ENCODE results near the gene HAUS7. TPM values are rescaled to one million over a fixed set of nuclear protein-coding genes. Genes with fewer than 3 reads are reported as not detected.

Gene HAUS7
- total RNA-seq, 2 experiments from 2014 or later = 42.5 to 47.9 TPM

DNA sequence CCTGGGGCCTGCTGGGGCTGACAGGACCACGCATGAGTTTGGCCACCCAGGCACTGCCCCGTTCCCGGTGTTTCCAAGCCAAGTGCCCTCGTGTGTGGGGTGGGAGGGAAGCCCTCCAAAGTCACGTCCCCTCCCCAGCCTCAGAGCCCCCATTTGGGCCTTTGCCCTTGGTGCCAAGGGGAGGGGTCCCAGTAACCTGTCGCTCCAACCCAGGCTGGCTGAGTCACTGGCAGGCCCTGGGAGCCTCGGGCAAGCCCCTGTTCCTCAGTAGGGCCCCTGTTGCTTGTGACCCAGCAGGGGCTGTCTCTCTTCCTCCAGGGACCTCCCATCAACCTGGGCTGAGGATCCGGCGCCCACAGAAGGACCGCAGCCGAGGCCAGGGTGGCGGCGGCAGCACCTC lies 10.7 kb upstream of the HAUS7 start:
- no peak for DNase-seq (ENCODE audit: low spot score)
- H3K9me3 ChIP-seq (ENCODE audit: low read length) = no peaks in the 10 kb centered on the region
- no peaks in the 10 kb centered on the region for H3K79me2 ChIP-seq (ENCODE audit: insufficient read depth, low read depth, low read length)
- CTCF ChIA-PET (ENCODE audit: unreplicated experiment) = no interaction called here
- H4K20me1 ChIP-seq (ENCODE audit: insufficient read depth, low read length) = no peaks in the 10 kb centered on the region
- H3K27ac ChIP-seq (ENCODE audit: low read depth, low read length, poor library complexity, severe bottlenecking) = no peak overlapping the region
- TF ChIP-seq EZH2phosphoT487 (IDR thresholded peaks at IDR 0.05; ENCODE audit: borderline replicate concordance, low read depth, low read length) = no peak
- TF ChIP-seq, protein P1, sequence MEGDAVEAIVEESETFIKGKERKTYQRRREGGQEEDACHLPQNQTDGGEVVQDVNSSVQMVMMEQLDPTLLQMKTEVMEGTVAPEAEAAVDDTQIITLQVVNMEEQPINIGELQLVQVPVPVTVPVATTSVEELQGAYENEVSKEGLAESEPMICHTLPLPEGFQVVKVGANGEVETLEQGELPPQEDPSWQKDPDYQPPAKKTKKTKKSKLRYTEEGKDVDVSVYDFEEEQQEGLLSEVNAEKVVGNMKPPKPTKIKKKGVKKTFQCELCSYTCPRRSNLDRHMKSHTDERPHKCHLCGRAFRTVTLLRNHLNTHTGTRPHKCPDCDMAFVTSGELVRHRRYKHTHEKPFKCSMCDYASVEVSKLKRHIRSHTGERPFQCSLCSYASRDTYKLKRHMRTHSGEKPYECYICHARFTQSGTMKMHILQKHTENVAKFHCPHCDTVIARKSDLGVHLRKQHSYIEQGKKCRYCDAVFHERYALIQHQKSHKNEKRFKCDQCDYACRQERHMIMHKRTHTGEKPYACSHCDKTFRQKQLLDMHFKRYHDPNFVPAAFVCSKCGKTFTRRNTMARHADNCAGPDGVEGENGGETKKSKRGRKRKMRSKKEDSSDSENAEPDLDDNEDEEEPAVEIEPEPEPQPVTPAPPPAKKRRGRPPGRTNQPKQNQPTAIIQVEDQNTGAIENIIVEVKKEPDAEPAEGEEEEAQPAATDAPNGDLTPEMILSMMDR (conservative IDR thresholded peaks at IDR 0.05; ENCODE audit: low read length) = no peak
- H3K4me3 ChIP-seq (ENCODE audit: low read depth, low read length, poor library complexity, severe bottlenecking) = no peak overlapping the region
- no peaks in the 10 kb centered on the region for H3K9me2 ChIP-seq (ENCODE audit: insufficient read depth, low read length)
- no peaks in the 10 kb centered on the region for H3K4me1 ChIP-seq (ENCODE audit: insufficient read depth, low read length, poor library complexity, severe bottlenecking)
- intact Hi-C loops (cut with micrococcal nuclease; ENCODE audit: unreplicated experiment) = no loop called here
- H3K4me2 ChIP-seq (ENCODE audit: low read length) = no peak overlapping the region
- POLR2A ChIA-PET = no interaction called here
- no peaks in the 10 kb centered on the region for H3K36me3 ChIP-seq (ENCODE audit: insufficient read depth, low read length)
- H2AFZ ChIP-seq (ENCODE audit: low read length) = no peak overlapping the region
- BruUV-seq (replicated peaks) = no TSS peak

DNA sequence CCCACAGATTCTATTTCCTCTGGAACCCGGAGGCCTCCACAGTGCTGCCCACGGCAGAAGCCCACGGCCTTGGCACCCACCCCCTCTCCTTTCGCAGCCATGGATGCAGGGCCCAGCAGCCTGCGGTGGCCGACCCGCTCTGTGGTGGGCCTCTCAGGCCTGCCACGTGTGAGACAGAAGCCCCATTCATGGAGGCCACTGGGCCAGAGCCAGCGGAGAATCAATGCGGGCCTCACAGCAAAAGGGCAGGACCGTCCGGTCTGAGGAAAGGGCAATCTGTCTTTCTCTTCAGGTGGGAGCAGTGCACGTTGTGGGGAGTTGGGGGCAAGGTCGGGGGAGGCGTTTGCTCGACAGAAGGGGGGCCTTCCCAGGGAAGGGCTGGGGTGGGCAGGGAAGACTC lies 8.4 kb upstream of the HAUS7 start:
- Histone ChIP-seq H3K9me2 (ENCODE audit: insufficient read depth, low read length) (no peaks in the 10 kb centered on the region), H4K20me1 (ENCODE audit: insufficient read depth, low read length) (no peaks in the 10 kb centered on the region), H3K36me3 (ENCODE audit: insufficient read depth, low read length) (no peaks in the 10 kb centered on the region), H3K27ac (ENCODE audit: low read depth, low read length, poor library complexity, severe bottlenecking) (no peak overlapping the region), H3K9me3 (ENCODE audit: low read length) (no peaks in the 10 kb centered on the region), H2AFZ (ENCODE audit: low read length) (no peak overlapping the region), H3K4me2 (ENCODE audit: low read length) (no peak overlapping the region), H3K4me3 (ENCODE audit: low read depth, low read length, poor library complexity, severe bottlenecking) (no peak overlapping the region), H3K79me2 (ENCODE audit: insufficient read depth, low read depth, low read length) (no peaks in the 10 kb centered on the region), H3K4me1 (ENCODE audit: insufficient read depth, low read length, poor library complexity, severe bottlenecking) (no peaks in the 10 kb centered on the region)
- BruUV-seq (replicated peaks) = no TSS peak
- intact Hi-C loops (cut with micrococcal nuclease; ENCODE audit: unreplicated experiment) = no loop called here
- DNase-seq (ENCODE audit: low spot score) = no peak
- ChIA-PET CTCF (ENCODE audit: unreplicated experiment) (no interaction called here), POLR2A (no interaction called here)
- no peak for TF ChIP-seq EZH2phosphoT487 (IDR thresholded peaks at IDR 0.05; ENCODE audit: borderline replicate concordance, low read depth, low read length)
- TF ChIP-seq, protein P1 (conservative IDR thresholded peaks at IDR 0.05; ENCODE audit: low read length) = no peak

DNA sequence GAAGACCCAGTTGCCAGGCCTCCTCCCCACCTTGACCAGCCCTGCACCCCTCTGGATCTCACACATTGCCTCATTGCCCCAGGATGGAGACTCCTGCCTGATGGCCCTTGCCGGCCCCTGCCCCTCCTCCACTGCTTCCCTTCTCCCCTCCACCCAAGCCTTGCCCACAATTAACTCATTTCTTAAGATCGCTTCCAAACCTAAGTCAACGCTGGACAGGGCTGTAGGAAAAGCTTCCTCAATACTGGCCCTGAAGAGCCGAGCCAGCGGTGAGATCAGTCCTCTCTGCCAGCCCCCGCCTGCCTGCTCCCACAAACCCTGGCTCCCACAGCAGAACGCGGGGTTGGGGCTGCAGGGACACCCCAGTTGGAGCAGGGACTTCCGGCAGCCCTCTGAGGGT lies 7.5 kb upstream of the HAUS7 start:
- ChIA-PET CTCF (ENCODE audit: unreplicated experiment) (no interaction called here), POLR2A (no interaction called here)
- H4K20me1 ChIP-seq (ENCODE audit: insufficient read depth, low read length) = no peaks in the 10 kb centered on the region
- no peaks in the 10 kb centered on the region for H3K9me2 ChIP-seq (ENCODE audit: insufficient read depth, low read length)
- H3K4me3 ChIP-seq (ENCODE audit: low read depth, low read length, poor library complexity, severe bottlenecking) = no peak overlapping the region
- H3K4me2 ChIP-seq (ENCODE audit: low read length) = no peak overlapping the region
- H3K27ac ChIP-seq (ENCODE audit: low read depth, low read length, poor library complexity, severe bottlenecking) = no peak overlapping the region
- H2AFZ ChIP-seq (ENCODE audit: low read length) = no peak overlapping the region
- TF ChIP-seq, protein P1 (conservative IDR thresholded peaks at IDR 0.05; ENCODE audit: low read length) = no peak
- no peak for TF ChIP-seq EZH2phosphoT487 (IDR thresholded peaks at IDR 0.05; ENCODE audit: borderline replicate concordance, low read depth, low read length)
- DNase-seq (ENCODE audit: low spot score) = no peak
- BruUV-seq (replicated peaks) = no TSS peak
- intact Hi-C loops (cut with micrococcal nuclease; ENCODE audit: unreplicated experiment) = no loop called here
- H3K9me3 ChIP-seq (ENCODE audit: low read length) = no peaks in the 10 kb centered on the region
- H3K36me3 ChIP-seq (ENCODE audit: insufficient read depth, low read length) = no peaks in the 10 kb centered on the region
- no peaks in the 10 kb centered on the region for H3K79me2 ChIP-seq (ENCODE audit: insufficient read depth, low read depth, low read length)
- no peaks in the 10 kb centered on the region for H3K4me1 ChIP-seq (ENCODE audit: insufficient read depth, low read length, poor library complexity, severe bottlenecking)
